WTC11 (cell line): ENCODE results near the gene POLD4. TPM values are rescaled to one million over a fixed set of nuclear protein-coding genes. Genes with fewer than 3 reads are reported as not detected.

Experiments
- ATAC-seq: fragments of 200-7000 bp; cut with Tn5 transposase; 2 replicates; pipeline ENCODE4 v1.10.0; 2021; ENCODE audit warnings: mild to moderate bottlenecking, moderate library complexity
- CTCF ChIA-PET: fragments of 300-600 bp; sonication (Branson Sonifier 250); formaldehyde crosslinking; loops from one replicate; lab custom pipeline; 2021; ENCODE audit warnings: antibody characterized with exemption; lab: Charles Lee
- POLR2A ChIA-PET: fragments of 350-600 bp; sonication (Branson Sonifier 250); formaldehyde crosslinking; loops from one replicate; lab custom pipeline; 2021; ENCODE audit warnings: antibody characterized with exemption; lab: Charles Lee
- DNase-seq: peaks from one replicate; pipeline ENCODE4 v3.0.0; 2021; ENCODE audit warnings: low spot score
- H3K27ac Mint-ChIP-seq: 2 replicates; pipeline ENCODE4 v1.8.0; 2021; ENCODE audit warnings: mixed read lengths
- H3K27me3 Mint-ChIP-seq: 2 replicates; pipeline ENCODE4 v1.8.0; 2021; ENCODE audit warnings: low read depth, mild to moderate bottlenecking, moderate library complexity, mixed read lengths
- H3K36me3 Mint-ChIP-seq: 2 replicates; pipeline ENCODE4 v1.8.0; 2021; ENCODE audit warnings: mixed read lengths
- H3K4me1 Mint-ChIP-seq: 2 replicates; pipeline ENCODE4 v1.8.0; 2022; ENCODE audit warnings: mixed read lengths
- H3K4me3 Mint-ChIP-seq: 2 replicates; pipeline ENCODE4 v1.8.0; 2021; ENCODE audit warnings: mild to moderate bottlenecking, moderate library complexity, mixed read lengths
- H3K9me3 Mint-ChIP-seq: 2 replicates; pipeline ENCODE4 v1.8.0; 2021; ENCODE audit warnings: mixed read lengths
- ATF1 ChIP-seq: sonication (generic); formaldehyde crosslinking; IDR thresholded peaks from 2 replicates; pipeline ENCODE4 v1.8.1; 2023; ENCODE audit warnings: mild to moderate bottlenecking, moderate library complexity, missing genetic modification reagents
- EMX1 ChIP-seq: fragments of 250-450 bp; sonication (Bioruptor Pico); IDR thresholded peaks from 2 replicates; pipeline ENCODE4 v1.8.0; 2021; ENCODE audit warnings: mild to moderate bottlenecking
- GRHL2 ChIP-seq: fragments of 250-450 bp; sonication (Bioruptor Pico); IDR thresholded peaks from 2 replicates; pipeline ENCODE4 v1.8.0; 2022; ENCODE audit warnings: mild to moderate bottlenecking, moderate library complexity; ENCODE audit not compliant: insufficient replicate concordance, severe bottlenecking
- JAZF1 ChIP-seq: fragments of 250-450 bp; sonication (Bioruptor Pico); IDR thresholded peaks from 2 replicates; pipeline ENCODE4 v1.9.0; 2021; ENCODE audit warnings: moderate library complexity, mild to moderate bottlenecking, inconsistent platforms
- JUN ChIP-seq: sonication (generic); formaldehyde crosslinking; IDR thresholded peaks from 2 replicates; pipeline ENCODE4 v1.8.0; 2023; ENCODE audit warnings: mild to moderate bottlenecking, missing genetic modification reagents
- MYBL2 ChIP-seq: sonication (generic); formaldehyde crosslinking; IDR thresholded peaks from 2 replicates; pipeline ENCODE4 v1.8.1; 2023; ENCODE audit warnings: mild to moderate bottlenecking, moderate library complexity, missing genetic modification reagents
- NFE2L1 ChIP-seq: sonication (generic); formaldehyde crosslinking; IDR thresholded peaks from 2 replicates; pipeline ENCODE4 v1.8.1; 2023; ENCODE audit warnings: missing genetic modification reagents
- OVOL2 ChIP-seq: fragments of 250-450 bp; sonication (Bioruptor Pico); IDR thresholded peaks from 2 replicates; pipeline ENCODE4 v1.9.0; 2021; ENCODE audit warnings: mild to moderate bottlenecking, borderline replicate concordance
- RELA ChIP-seq: sonication (generic); formaldehyde crosslinking; IDR thresholded peaks from 2 replicates; pipeline ENCODE4 v1.8.1; 2022; ENCODE audit warnings: missing genetic modification reagents, mild to moderate bottlenecking, borderline replicate concordance
- RORB ChIP-seq: fragments of 250-450 bp; sonication (Bioruptor Pico); IDR thresholded peaks from 2 replicates; pipeline ENCODE4 v1.9.0; 2021; ENCODE audit warnings: mild to moderate bottlenecking
- SMAD3 ChIP-seq: sonication (generic); formaldehyde crosslinking; IDR thresholded peaks from 2 replicates; pipeline ENCODE4 v1.8.0; 2022; ENCODE audit warnings: missing genetic modification reagents, mild to moderate bottlenecking, borderline replicate concordance
- SMAD4 ChIP-seq: sonication (generic); formaldehyde crosslinking; IDR thresholded peaks from 2 replicates; pipeline ENCODE4 v1.8.0; 2022; ENCODE audit warnings: mild to moderate bottlenecking, missing genetic modification reagents
- TCF7 ChIP-seq: sonication (generic); formaldehyde crosslinking; IDR thresholded peaks from 2 replicates; pipeline ENCODE4 v1.8.0; 2022; ENCODE audit warnings: mild to moderate bottlenecking, low read depth, missing genetic modification reagents, moderate library complexity
- ZBTB21 ChIP-seq: sonication (generic); formaldehyde crosslinking; IDR thresholded peaks from 2 replicates; pipeline ENCODE4 v1.8.1; 2023; ENCODE audit warnings: mild to moderate bottlenecking, missing genetic modification reagents, borderline replicate concordance
- ZNF121 ChIP-seq: sonication (generic); formaldehyde crosslinking; IDR thresholded peaks from 2 replicates; pipeline ENCODE4 v1.8.0; 2023; ENCODE audit warnings: missing genetic modification reagents
- ZNF138 ChIP-seq: sonication (generic); formaldehyde crosslinking; conservative IDR thresholded peaks from 2 replicates; pipeline ENCODE4 v1.8.1; 2022; ENCODE audit warnings: mild to moderate bottlenecking, moderate library complexity, missing genetic modification reagents
- ZNF396 ChIP-seq: fragments of 250-450 bp; sonication (Bioruptor Pico); IDR thresholded peaks from 2 replicates; pipeline ENCODE4 v1.8.0; 2021; ENCODE audit warnings: mild to moderate bottlenecking, moderate library complexity, borderline replicate concordance
- total RNA-seq: library from RNA; stranded (reverse); gene quantifications from 3 replicates; pipeline ENCODE4 v1.2.3, GENCODE V29; 2021
- TF ChIP-seq, protein P1 (sequence below): sonication (generic); formaldehyde crosslinking; IDR thresholded peaks from 2 replicates; pipeline ENCODE4 v1.8.0; 2023; ENCODE audit warnings: mild to moderate bottlenecking, missing genetic modification reagents
- TF ChIP-seq, protein P2 (sequence below): fragments of 200-600 bp; IDR thresholded peaks from 2 replicates; pipeline ENCODE4 v1.8.0; 2022; ENCODE audit warnings: antibody characterized with exemption
- TF ChIP-seq, protein P3 (sequence below): sonication (generic); formaldehyde crosslinking; conservative IDR thresholded peaks from 2 replicates; pipeline ENCODE4 v1.8.1; 2023; ENCODE audit warnings: mild to moderate bottlenecking, low read depth, missing genetic modification reagents, moderate library complexity

The POLD4 gene
- total RNA-seq, 1 experiment from 2014 or later, result 30.3 TPM

DNA sequence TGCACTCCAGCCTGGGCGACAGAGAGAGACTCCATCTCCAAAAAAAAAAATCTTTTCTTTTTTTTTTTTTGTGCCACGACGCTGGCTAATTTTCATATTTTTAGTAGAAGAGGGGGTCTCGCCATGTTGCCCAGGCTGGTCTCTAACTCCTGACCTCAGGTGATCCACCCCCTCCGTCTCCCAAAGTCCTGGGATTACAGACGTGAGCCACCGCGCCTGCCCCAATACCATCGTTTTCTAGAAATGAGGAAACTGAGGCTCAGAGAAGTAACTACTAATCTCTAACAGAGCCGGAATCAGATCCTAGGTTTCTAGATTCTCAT, 36.5 kb downstream of the POLD4 start:
- TF ChIP-seq ZNF121 (0 out of 2 replicates have a peak, but pooled peaks have one; percentile 15), JAZF1 (CRISPR knock-in tag) (no peak)
- peaks cover 41% of the 10 kb centered on the region for H3K27me3 Mint-ChIP-seq
- no peaks in the 10 kb centered on the region for H3K36me3 Mint-ChIP-seq
- H3K4me1 Mint-ChIP-seq, result peaks cover 5% of the 10 kb centered on the region
- ATAC-seq, result no peak
- H3K4me3 Mint-ChIP-seq, result peak overlapping the region; percentile 91
- H3K27ac Mint-ChIP-seq, result peak overlapping the region; percentile 79
- ChIA-PET CTCF (interaction anchor here (0.6 to 5.4 kb wide), 48 partner anchors 9 to 349 kb away, joined by 3 to 122 read pairs (median 6); partner anchors contain the start of genes ANKRD13D, CLCF1, GRK2 and KDM2A), POLR2A (interaction anchor here (0.6 to 1.4 kb wide), 6 partner anchors 14 to 694 kb away, joined by 3 to 10 read pairs (median 4); partner anchors contain the start of genes GRK2, POLD4 and SSH3)
- no peak for DNase-seq
- no peaks in the 10 kb centered on the region for H3K9me3 Mint-ChIP-seq

DNA sequence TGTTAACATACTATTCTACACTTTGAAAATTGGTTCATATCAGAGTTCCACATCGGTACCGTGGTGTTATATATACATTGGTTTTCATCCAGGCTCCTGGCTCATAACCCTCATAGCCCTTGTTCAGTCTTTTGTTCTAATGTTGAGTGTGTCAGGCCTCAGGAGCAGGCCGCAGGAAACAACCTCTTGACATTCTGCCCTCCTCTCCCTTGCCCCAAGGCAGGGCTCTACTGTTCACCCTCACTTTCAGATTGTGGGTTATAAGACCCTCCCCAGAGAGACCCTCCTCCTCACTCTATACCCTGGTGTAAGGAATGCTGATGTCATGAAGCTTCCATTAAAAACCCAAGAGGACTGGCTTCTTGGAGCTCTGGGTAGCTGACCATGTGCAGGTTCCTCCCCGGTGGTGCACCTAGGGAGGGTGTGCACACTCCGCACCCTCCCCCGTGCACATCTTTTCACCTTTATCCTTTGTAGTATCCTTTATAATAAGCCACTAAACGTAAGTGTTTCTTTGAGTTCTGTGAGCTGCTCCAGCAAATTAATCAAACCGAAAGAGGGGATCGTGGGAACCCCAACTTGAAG, 37.9 kb downstream of the POLD4 start:
- Mint-ChIP-seq H3K27ac (no peak overlapping the region), H3K36me3 (no peaks in the 10 kb centered on the region), H3K4me1 (peaks cover 5% of the 10 kb centered on the region), H3K4me3 (no peak overlapping the region; the same call in 1 of the 2 replicates), H3K9me3 (no peaks in the 10 kb centered on the region)
- ATAC-seq, result no peak
- CTCF ChIA-PET, result interaction anchor here (0.6 to 5.4 kb wide), 5 partner anchors 13 to 52 kb away, joined by 3 to 122 read pairs (median 24); partner anchors contain the start of gene SSH3
- no peak for DNase-seq
- TF ChIP-seq SMAD3 (CRISPR knock-in tag) (no peak), EMX1 (CRISPR knock-in tag) (no peak), OVOL2 (CRISPR knock-in tag) (no peak), NFE2L1 (CRISPR knock-in tag) (no peak), ZBTB21 (CRISPR knock-in tag) (no peak), GRHL2 (no peak), JUN (no peak), ATF1 (no peak), ZNF138 (no peak), ZNF396 (CRISPR knock-in tag) (no peak), RELA (CRISPR knock-in tag) (no peak), TCF7 (CRISPR knock-in tag) (no peak), SMAD4 (CRISPR knock-in tag) (no peak), MYBL2 (CRISPR knock-in tag) (no peak), RORB (CRISPR knock-in tag) (no peak)
- TF ChIP-seq, protein P1, sequence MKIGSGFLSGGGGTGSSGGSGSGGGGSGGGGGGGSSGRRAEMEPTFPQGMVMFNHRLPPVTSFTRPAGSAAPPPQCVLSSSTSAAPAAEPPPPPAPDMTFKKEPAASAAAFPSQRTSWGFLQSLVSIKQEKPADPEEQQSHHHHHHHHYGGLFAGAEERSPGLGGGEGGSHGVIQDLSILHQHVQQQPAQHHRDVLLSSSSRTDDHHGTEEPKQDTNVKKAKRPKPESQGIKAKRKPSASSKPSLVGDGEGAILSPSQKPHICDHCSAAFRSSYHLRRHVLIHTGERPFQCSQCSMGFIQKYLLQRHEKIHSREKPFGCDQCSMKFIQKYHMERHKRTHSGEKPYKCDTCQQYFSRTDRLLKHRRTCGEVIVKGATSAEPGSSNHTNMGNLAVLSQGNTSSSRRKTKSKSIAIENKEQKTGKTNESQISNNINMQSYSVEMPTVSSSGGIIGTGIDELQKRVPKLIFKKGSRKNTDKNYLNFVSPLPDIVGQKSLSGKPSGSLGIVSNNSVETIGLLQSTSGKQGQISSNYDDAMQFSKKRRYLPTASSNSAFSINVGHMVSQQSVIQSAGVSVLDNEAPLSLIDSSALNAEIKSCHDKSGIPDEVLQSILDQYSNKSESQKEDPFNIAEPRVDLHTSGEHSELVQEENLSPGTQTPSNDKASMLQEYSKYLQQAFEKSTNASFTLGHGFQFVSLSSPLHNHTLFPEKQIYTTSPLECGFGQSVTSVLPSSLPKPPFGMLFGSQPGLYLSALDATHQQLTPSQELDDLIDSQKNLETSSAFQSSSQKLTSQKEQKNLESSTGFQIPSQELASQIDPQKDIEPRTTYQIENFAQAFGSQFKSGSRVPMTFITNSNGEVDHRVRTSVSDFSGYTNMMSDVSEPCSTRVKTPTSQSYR (CRISPR knock-in tag), result no peak
- TF ChIP-seq, protein P2, sequence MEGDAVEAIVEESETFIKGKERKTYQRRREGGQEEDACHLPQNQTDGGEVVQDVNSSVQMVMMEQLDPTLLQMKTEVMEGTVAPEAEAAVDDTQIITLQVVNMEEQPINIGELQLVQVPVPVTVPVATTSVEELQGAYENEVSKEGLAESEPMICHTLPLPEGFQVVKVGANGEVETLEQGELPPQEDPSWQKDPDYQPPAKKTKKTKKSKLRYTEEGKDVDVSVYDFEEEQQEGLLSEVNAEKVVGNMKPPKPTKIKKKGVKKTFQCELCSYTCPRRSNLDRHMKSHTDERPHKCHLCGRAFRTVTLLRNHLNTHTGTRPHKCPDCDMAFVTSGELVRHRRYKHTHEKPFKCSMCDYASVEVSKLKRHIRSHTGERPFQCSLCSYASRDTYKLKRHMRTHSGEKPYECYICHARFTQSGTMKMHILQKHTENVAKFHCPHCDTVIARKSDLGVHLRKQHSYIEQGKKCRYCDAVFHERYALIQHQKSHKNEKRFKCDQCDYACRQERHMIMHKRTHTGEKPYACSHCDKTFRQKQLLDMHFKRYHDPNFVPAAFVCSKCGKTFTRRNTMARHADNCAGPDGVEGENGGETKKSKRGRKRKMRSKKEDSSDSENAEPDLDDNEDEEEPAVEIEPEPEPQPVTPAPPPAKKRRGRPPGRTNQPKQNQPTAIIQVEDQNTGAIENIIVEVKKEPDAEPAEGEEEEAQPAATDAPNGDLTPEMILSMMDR, result no peak
- TF ChIP-seq, protein P3, sequence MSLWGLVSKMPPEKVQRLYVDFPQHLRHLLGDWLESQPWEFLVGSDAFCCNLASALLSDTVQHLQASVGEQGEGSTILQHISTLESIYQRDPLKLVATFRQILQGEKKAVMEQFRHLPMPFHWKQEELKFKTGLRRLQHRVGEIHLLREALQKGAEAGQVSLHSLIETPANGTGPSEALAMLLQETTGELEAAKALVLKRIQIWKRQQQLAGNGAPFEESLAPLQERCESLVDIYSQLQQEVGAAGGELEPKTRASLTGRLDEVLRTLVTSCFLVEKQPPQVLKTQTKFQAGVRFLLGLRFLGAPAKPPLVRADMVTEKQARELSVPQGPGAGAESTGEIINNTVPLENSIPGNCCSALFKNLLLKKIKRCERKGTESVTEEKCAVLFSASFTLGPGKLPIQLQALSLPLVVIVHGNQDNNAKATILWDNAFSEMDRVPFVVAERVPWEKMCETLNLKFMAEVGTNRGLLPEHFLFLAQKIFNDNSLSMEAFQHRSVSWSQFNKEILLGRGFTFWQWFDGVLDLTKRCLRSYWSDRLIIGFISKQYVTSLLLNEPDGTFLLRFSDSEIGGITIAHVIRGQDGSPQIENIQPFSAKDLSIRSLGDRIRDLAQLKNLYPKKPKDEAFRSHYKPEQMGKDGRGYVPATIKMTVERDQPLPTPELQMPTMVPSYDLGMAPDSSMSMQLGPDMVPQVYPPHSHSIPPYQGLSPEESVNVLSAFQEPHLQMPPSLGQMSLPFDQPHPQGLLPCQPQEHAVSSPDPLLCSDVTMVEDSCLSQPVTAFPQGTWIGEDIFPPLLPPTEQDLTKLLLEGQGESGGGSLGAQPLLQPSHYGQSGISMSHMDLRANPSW (CRISPR knock-in tag), result no peak
- TF ChIP-seq, all 79 proteins: peak for 0
- peaks cover 40% of the 10 kb centered on the region for H3K27me3 Mint-ChIP-seq
- POLR2A ChIA-PET, result no interaction called here
